Heart right ventricle (tissue), 16 donors: ENCODE data around the gene EN2. TPM values are rescaled to one million over a fixed set of nuclear protein-coding genes. Genes with fewer than 3 reads are reported as not detected.
A peak's percentile ranks its signal among the peaks of the same experiment; 100 is the strongest.

Source experiments
- ATAC-seq, 8 donors: fragments of 200-7000 bp; cut with Tn5 transposase; one replicate each; pipeline ENCODE4 v1.9.1; 2020; ENCODE audit warnings: mild to moderate bottlenecking in 8 of 8, moderate library complexity in 8 of 8, moderate number of reproducible peaks in 1 of 8
- DNase-seq, 2 donors: peaks; one replicate each; pipeline ENCODE4 v3.0.0-alpha.2; 2020
- H3K27ac ChIP-seq, 10 donors: fragments of 200-600 bp; sonication (generic) in 2 of 10; one replicate each; pipeline versions ENCODE4 v1.5.0 to v1.8.0; 2020 to 2022; ENCODE audit warnings: mild to moderate bottlenecking in 3 of 10
- H3K27me3 ChIP-seq, 7 donors: fragments of 200-600 bp; one replicate each; pipeline ENCODE4 v1.8.0; 2021 to 2022; ENCODE audit warnings: mild to moderate bottlenecking in 2 of 7
- H3K36me3 ChIP-seq, 9 donors: fragments of 200-600 bp; sonication (generic) in 1 of 9; one replicate each; pipeline versions ENCODE4 v1.5.0 to v1.8.0; 2020 to 2022; ENCODE audit warnings: mild to moderate bottlenecking in 2 of 9
- H3K4me1 ChIP-seq, 9 donors: fragments of 200-600 bp; sonication (generic) in 1 of 9; one replicate each; pipeline versions ENCODE4 v1.5.0 to v1.8.0; 2020 to 2022; ENCODE audit warnings: mild to moderate bottlenecking in 4 of 9
- H3K4me3 ChIP-seq, 10 donors: fragments of 200-600 bp; sonication (generic) in 2 of 10; one replicate each; pipeline versions ENCODE4 v1.5.0 to v1.8.0; 2020 to 2022; ENCODE audit warnings: mild to moderate bottlenecking in 7 of 10, moderate library complexity in 2 of 10
- H3K9me3 ChIP-seq, 11 donors: fragments of 200-600 bp in 10 of 11; sonication (generic) in 2 of 11; one replicate each; pipeline versions ENCODE4 v1.5.0 to v1.8.0; 2013 to 2022; ENCODE audit warnings: mild to moderate bottlenecking in 2 of 11, control low read depth in 1 of 11, moderate library complexity in 1 of 11
- CTCF ChIP-seq, 9 donors: fragments of 200-600 bp; sonication (generic) in 2 of 9; IDR thresholded peaks; one replicate each; pipeline versions ENCODE4 v1.5.0 to v1.8.0; 2021 to 2022; ENCODE audit warnings: antibody characterized with exemption in 9 of 9, mild to moderate bottlenecking in 5 of 9, moderate library complexity in 1 of 9
- WGBS, 2 donors: extraction: QIAGEN DNeasy Blood & Tissue Kit; methylation state at CpG; one replicate each; pipeline ENCODE4 v1.1.7; 2013; ENCODE audit warnings: inconsistent platforms in 1 of 2; 5-methylcytosine and 5-hydroxymethylcytosine counted together
- intact Hi-C, 10 donors: fragments of 100-400 bp; cut with DNase I; formaldehyde crosslinking; loops; one replicate each; pipeline versions ENCODE4 v1.11.1 to v1.14.2; 2022
- polyA plus RNA-seq, 2 donors: library from polyadenylated mRNA; stranded (reverse); fragments of 200-250 nt; gene quantifications; one replicate each; pipeline ENCODE4 v1.2.3, GENCODE V29; 2013
- total RNA-seq, 10 donors: library from RNA; stranded (reverse); fragmentation: NEBNext Ultra II Directional in 3 of 10; extraction: Animal tissue kit (Norgen Biotek cat#: 25700) in 3 of 10; gene quantifications; one replicate each; pipeline versions ENCODE4 v1.2.1 to v1.2.4, GENCODE V29; 2021 to 2023
- donor health status: Arrhythmogenic right ventricular cardiomyopathy.
- donor health status: ischemic (EF 13 %, LVEDD 7.1; RV severe dilation, severe dysfunction).
- donor health status: healthy with polysubstance abuse.
- donor health status: DM: no; HTN: yes; CAD: no.
- donor health status: DM: no; HTN: no; CAD: no.
- donor health status: ischemic (EF 25% LVEDD 6.9; RV normal size, moderate dysfunction).
- donor health status: ischemic (EF 25% LVEDD 5.7; RV mildly dilated, moderate dysfunction).
- donor health status: healthy.
- donor health status: DM: yes; HTN: yes; CAD: no.
- donor health status: Ischemic cardiomyopathy.
- donor health status: ischemic (EF 35%, LVEDD 5.7; RV mildly dilated, moderate dysfunction).
- donor health status: nonischemic (EF 11% LVEDD 7.7; RV severe dilation, severe dysfunction).
- donor health status: DM: yes; HTN: yes; CAD: no.
- donor health status: PGD.
- donor health status: ischemic (EF 29% LVEDD 5.4; RV normal size, mild dysfunction).
- donor health status: nonischemic (EF 23%, LVEDD 6.1; RV moderate dilation, normal function).

The EN2 gene
- total and polyA plus RNA-seq, 12 donors: 0.01 to 0.08 (median 0.07) TPM; not detected in 8

DNA sequence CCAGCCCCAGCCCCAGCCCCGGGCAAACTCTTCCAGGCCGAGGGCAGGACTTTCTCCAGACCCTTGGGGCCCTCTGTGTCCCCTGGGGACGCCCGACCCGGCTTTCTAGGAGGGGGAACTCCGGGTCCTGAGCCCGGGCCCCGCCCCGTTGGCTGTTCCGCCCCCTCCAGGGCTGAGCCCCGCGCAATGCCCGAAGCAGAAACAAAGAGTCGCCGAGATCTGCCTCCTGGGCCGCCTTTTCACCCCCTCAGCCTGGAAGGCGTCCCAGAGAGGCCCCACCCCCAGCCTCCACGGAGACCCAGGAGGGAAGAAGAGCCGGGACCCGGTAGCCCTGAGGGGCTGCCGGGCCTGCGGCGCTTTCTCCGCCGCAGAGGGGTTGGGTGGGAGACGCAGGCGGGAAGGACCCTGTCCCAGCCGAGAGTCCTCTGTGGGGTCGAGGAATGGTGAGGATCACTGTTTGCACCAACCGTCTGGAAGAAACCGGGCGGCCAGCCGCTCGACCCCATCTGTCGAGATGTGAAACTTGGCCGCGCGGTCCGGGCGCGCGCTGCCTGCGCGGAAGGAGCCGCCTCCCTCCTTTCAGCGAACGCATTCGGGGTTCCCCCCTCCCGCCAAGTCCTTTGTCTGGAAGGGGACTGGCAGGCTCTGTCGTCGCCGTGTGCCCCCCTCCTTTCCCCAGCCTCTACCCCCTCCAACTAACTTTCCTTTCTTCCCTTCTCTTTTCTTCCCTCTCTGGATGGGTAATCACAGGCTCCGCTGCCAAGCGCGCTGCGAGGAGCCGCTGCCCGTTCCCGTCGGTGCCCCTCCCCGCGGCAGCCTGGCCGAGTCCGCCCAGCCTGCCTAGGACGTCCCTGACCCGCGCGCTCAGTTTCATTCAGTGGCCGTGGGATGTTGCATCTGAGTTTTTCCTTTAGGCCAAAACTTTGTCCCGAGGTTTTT lies 10.2 kb downstream of the EN2 start:
- TF ChIP-seq CTCF (IDR thresholded peaks at IDR 0.05): no peak
- peak in 1 of 8 donors; percentile 9 for ATAC-seq
- intact Hi-C loops: no loop called here
- H3K4me3 ChIP-seq: peak overlapping the region in 7 of 10 donors; percentile 6 to 32 (median 21)
- no peaks in the 10 kb centered on the region for H3K36me3 ChIP-seq
- 1 to 2% methylated on average over 63 to 70 of the region's 70 CpGs for WGBS, 2 donors
- peaks cover 6 to 36% (median 27%) of the 10 kb centered on the region in 9 donors for H3K4me1 ChIP-seq
- H3K27ac ChIP-seq: no peak overlapping the region
- H3K27me3 ChIP-seq: peaks cover 71 to 100% (median 99%) of the 10 kb centered on the region in 7 donors
- no peaks in the 10 kb centered on the region for H3K9me3 ChIP-seq
- no peak for DNase-seq

DNA sequence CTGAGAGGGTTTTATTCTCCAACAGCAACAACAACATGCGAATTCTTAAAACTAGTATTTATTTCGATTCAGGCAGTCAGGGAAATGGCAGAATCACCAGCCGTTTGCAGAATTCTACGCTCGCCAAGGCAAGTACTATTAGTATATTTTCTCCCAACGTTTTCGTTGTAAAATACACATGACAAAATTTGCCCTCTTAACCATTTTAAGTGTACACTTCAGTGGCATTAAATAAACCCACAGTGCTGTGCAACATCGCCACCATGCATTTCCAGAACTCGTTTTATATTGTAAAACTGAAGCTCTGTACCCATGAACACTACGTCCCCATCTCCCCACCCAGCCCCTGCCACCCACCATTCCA lies 10.8 kb downstream of the EN2 start:
- Histone ChIP-seq H3K36me3 (no peaks in the 10 kb centered on the region), H3K27me3 (peaks cover 64 to 100% (median 99%) of the 10 kb centered on the region in 7 donors), H3K4me1 (peaks cover 6 to 36% (median 27%) of the 10 kb centered on the region in 9 donors), H3K4me3 (no peak overlapping the region), H3K9me3 (no peaks in the 10 kb centered on the region), H3K27ac (no peak overlapping the region)
- ATAC-seq (no peak), DNase-seq (no peak)
- WGBS, 2 donors: 9% methylated on average over 10 of the region's 10 CpGs
- no peak for TF ChIP-seq CTCF (IDR thresholded peaks at IDR 0.05)
- intact Hi-C loops: no loop called here

DNA sequence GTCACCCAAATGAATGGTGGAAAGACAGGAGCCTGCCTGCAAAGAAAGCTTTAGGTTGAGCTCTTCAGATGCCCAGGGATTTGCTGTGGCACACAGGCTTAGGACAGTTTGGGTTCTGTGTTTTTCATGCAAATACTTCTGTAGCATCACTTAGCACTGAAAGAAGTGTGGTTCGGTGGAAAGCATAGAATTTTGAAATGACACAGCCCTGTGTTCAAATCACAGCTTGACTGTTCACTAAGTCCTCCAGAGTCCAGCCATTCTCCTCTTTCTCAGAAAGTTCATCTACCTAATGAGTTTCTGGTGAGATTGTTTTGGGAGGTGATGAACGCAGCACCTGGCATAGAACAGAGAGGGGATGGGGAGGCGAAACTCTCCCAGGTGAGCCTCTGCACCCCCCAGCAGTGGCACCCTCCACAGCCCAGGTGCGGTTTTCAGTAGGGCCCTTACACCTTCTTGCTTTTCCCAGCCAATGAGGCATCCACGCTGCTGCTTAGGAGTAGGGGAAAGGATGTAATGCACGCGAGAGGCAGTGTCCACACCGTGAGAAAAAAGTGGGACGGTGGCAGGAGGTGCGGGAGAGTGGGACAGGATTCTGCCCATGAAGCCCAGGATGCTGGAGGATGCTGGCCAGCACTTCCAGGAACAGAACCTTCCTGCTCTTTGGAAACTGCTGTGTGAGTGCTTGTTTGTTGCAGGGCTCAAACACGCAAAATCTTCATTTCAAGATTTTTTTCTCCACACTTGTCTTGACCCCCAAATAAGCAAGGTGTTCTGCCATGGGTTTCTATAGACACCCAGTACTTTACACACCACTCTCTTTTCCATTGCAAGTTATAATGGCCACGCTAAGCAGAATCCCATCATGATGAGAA lies 11.6 kb downstream of the EN2 start:
- no peaks in the 10 kb centered on the region for H3K9me3 ChIP-seq
- TF ChIP-seq CTCF (IDR thresholded peaks at IDR 0.05): no peak
- ATAC-seq (no peak), DNase-seq (no peak)
- peaks cover 57 to 100% (median 99%) of the 10 kb centered on the region in 7 donors for H3K27me3 ChIP-seq
- H3K4me1 ChIP-seq: peaks cover 6 to 36% (median 27%) of the 10 kb centered on the region in 9 donors
- H3K27ac ChIP-seq: no peak overlapping the region
- 7 to 8% methylated on average over 12 of the region's 12 CpGs for WGBS, 2 donors
- no peaks in the 10 kb centered on the region for H3K36me3 ChIP-seq
- intact Hi-C loops: no loop called here
- no peak overlapping the region for H3K4me3 ChIP-seq

GRCh38 chr7:155470186-155470487 lies 12.2 kb downstream of the EN2 start:
- no peaks in the 10 kb centered on the region for H3K36me3 ChIP-seq
- H3K27ac ChIP-seq: no peak overlapping the region
- intact Hi-C loops: no loop called here
- no peak for DNase-seq
- 14 to 25% methylated on average over 8 of the region's 8 CpGs for whole genome bisulfite sequencing, 2 donors
- no peak for ATAC-seq
- peaks cover 51 to 100% (median 99%) of the 10 kb centered on the region in 7 donors for H3K27me3 ChIP-seq
- H3K4me3 ChIP-seq: no peak overlapping the region
- no peaks in the 10 kb centered on the region for H3K9me3 ChIP-seq
- H3K4me1 ChIP-seq: peaks cover 6 to 36% (median 27%) of the 10 kb centered on the region in 9 donors
- no peak for TF ChIP-seq CTCF (IDR thresholded peaks at IDR 0.05)
